Endothelial cell of umbilical vein (primary cell): ENCODE measurements around the gene GTPBP10. TPM values are rescaled to one million over a fixed set of nuclear protein-coding genes. Genes with fewer than 3 reads are reported as not detected.
A peak's percentile ranks its signal among the peaks of the same experiment; 100 is the strongest.

ENCODE experiments used
- BruUV-seq: library from RNA; stranded (reverse); fragments of 400-500 nt; replicated peaks from 2 replicates; lab custom pipeline; 2021; lab: Mats Ljungman, UMichigan
- CTCF ChIA-PET: fragments of 300-600, 350-600 bp; sonication (Branson Sonifier 250); formaldehyde crosslinking; loops from one replicate; lab custom pipeline; 2021; ENCODE audit warnings: antibody characterized with exemption, inconsistent platforms; lab: Charles Lee
- POLR2A ChIA-PET: fragments of 300-600, 350-600 bp; sonication (Branson Sonifier 250); formaldehyde crosslinking; loops from one replicate; lab custom pipeline; 2021; ENCODE audit warnings: antibody characterized with exemption, inconsistent platforms; lab: Charles Lee
- DNase-seq: peaks from one replicate; pipeline ENCODE4 v3.0.0-alpha.2; 2011; ENCODE audit warnings: low read depth, low spot score
- FAIRE-seq: peaks from 2 replicates; lab custom pipeline; 2011; peaks lifted over from hg19 to GRCh38; lab: Jason Lieb, UNC
- H2AFZ ChIP-seq: 2 replicates; pipeline ENCODE4 v1.6.0; 2012; ENCODE audit warnings: low read depth, low read length, control low read depth, inconsistent platforms
- H3K27ac ChIP-seq: 2 replicates; pipeline ENCODE4 v1.5.1; 2011; ENCODE audit warnings: low read depth, mild to moderate bottlenecking, control low read depth, low read length, moderate library complexity; ENCODE audit not compliant: insufficient read depth
- H3K27me3 ChIP-seq, 2 experiments: 2 replicates each; pipeline versions ENCODE4 v1.6.0 to v1.6.1; 2011; ENCODE audit warnings: low read length in 2 of 2, mixed read lengths in 1 of 2; ENCODE audit not compliant: control insufficient read depth in 2 of 2, insufficient read depth in 2 of 2
- H3K36me3 ChIP-seq, 2 experiments: 2 replicates in 1 of 2; 3 replicates in 1 of 2; pipeline ENCODE4 v1.5.1; 2011; ENCODE audit warnings: low read length in 2 of 2, mild to moderate bottlenecking in 1 of 2, moderate library complexity in 1 of 2; ENCODE audit not compliant: control insufficient read depth in 2 of 2, insufficient read depth in 2 of 2; ENCODE audit errors: extremely low read depth in 1 of 2
- H3K4me1 ChIP-seq: 3 replicates; pipeline ENCODE4 v1.5.1; 2011; ENCODE audit warnings: mild to moderate bottlenecking, low read length; ENCODE audit not compliant: control insufficient read depth, insufficient read depth; ENCODE audit errors: extremely low read depth
- H3K4me2 ChIP-seq: 2 replicates; pipeline ENCODE4 v1.6.1; 2011; ENCODE audit warnings: low read length, control low read depth, mixed read lengths; ENCODE audit not compliant: insufficient read depth
- H3K4me3 ChIP-seq, 3 experiments: fragments of 200-600 bp in 1 of 3; sonication (generic), shearing (Covaris generic) in 1 of 3; replicated peaks in 1 of 3; 2 replicates each; pipeline ENCODE4 v1.5.1; 2011 to 2016; ENCODE audit warnings: control low read depth in 3 of 3, low read length in 3 of 3, mild to moderate bottlenecking in 2 of 3, inconsistent platforms in 1 of 3, low read depth in 1 of 3, moderate library complexity in 1 of 3; ENCODE audit not compliant: insufficient read depth in 1 of 3
- H3K79me2 ChIP-seq: 2 replicates; pipeline ENCODE4 v1.6.0; 2012; ENCODE audit warnings: low read length, inconsistent platforms; ENCODE audit not compliant: control insufficient read depth, insufficient read depth
- H3K9ac ChIP-seq: replicated peaks from 2 replicates; pipeline ENCODE3; 2011; ENCODE audit warnings: low read length, control low read depth; ENCODE audit not compliant: insufficient read depth; ENCODE audit errors: extremely low read depth
- H3K9me1 ChIP-seq: replicated peaks from 3 replicates; pipeline ENCODE4 v1.6.0; 2011; ENCODE audit warnings: mild to moderate bottlenecking, low read length; ENCODE audit not compliant: control insufficient read depth, insufficient read depth; ENCODE audit errors: extremely low read depth
- H3K9me3 ChIP-seq: replicated peaks from 2 replicates; pipeline ENCODE4 v1.5.1; 2012; ENCODE audit warnings: low read length, inconsistent platforms; ENCODE audit not compliant: control insufficient read depth, insufficient read depth
- H4K20me1 ChIP-seq: replicated peaks from 2 replicates; pipeline ENCODE3; 2011; ENCODE audit warnings: mild to moderate bottlenecking, low read length; ENCODE audit not compliant: control insufficient read depth, insufficient read depth; ENCODE audit errors: extremely low read depth
- CTCF ChIP-seq, 2 donors: IDR thresholded peaks; 1 replicate in 1 of 2; 2 replicates in 1 of 2; pipeline ENCODE4 v1.5.1; 2011; ENCODE audit warnings: low read length in 2 of 2, mild to moderate bottlenecking in 2 of 2, moderate library complexity in 2 of 2, control low read depth in 1 of 2, inconsistent platforms in 1 of 2, low read depth in 1 of 2; ENCODE audit not compliant: insufficient read depth in 1 of 2; ENCODE audit errors: extremely low read depth in 1 of 2
- EZH2 ChIP-seq: IDR thresholded peaks from 2 replicates; pipeline ENCODE4 v1.6.1; 2012; ENCODE audit warnings: borderline replicate concordance, low read depth, mild to moderate bottlenecking, moderate library complexity, low read length, inconsistent platforms; ENCODE audit not compliant: severe bottlenecking
- FOS ChIP-seq: IDR thresholded peaks from 2 replicates; pipeline ENCODE4 v1.6.1; 2011; ENCODE audit warnings: mild to moderate bottlenecking, low read length, moderate library complexity, borderline replicate concordance; ENCODE audit not compliant: insufficient read depth
- GATA2 ChIP-seq: IDR thresholded peaks from 2 replicates; pipeline ENCODE4 v1.7.0; 2011; ENCODE audit warnings: low read depth, mild to moderate bottlenecking, moderate library complexity, mixed read lengths, low read length; ENCODE audit not compliant: insufficient read length, insufficient read depth
- JUN ChIP-seq: IDR thresholded peaks from 2 replicates; pipeline ENCODE4 v1.6.1; 2011; ENCODE audit warnings: borderline replicate concordance, low read depth; ENCODE audit not compliant: insufficient read length, insufficient read depth
- MAX ChIP-seq: IDR thresholded peaks from 2 replicates; pipeline ENCODE4 v1.6.1; 2011; ENCODE audit not compliant: insufficient read depth, insufficient read length
- MYC ChIP-seq: IDR thresholded peaks from one replicate; pipeline ENCODE4 v1.6.1; 2011; ENCODE audit warnings: mild to moderate bottlenecking, low read depth, low read length
- POLR2A ChIP-seq: IDR thresholded peaks from 2 replicates; pipeline ENCODE4 v1.6.1; 2012; ENCODE audit warnings: low read depth, mild to moderate bottlenecking, control low read depth, low read length
- POLR2AphosphoS5 ChIP-seq: IDR thresholded peaks from 2 replicates; pipeline ENCODE4 v1.6.1; 2012; ENCODE audit warnings: low read depth, mild to moderate bottlenecking, control low read depth, low read length, moderate library complexity; ENCODE audit not compliant: insufficient read depth
- dilution Hi-C: fragments of 300-500 bp; cut with MboI; formaldehyde crosslinking; loops from one replicate; pipeline ENCODE4 v1.15.0; 2019; ENCODE audit warnings: low sequenced_read_pairs; ENCODE audit not compliant: extremely low pct_ligation_motif_present
- intact Hi-C: fragments of 100-400 bp; cut with micrococcal nuclease; formaldehyde crosslinking; loops from one replicate; pipeline ENCODE4 v1.10.0; 2022
- polyA plus RNA-seq, 4 experiments: library from polyadenylated mRNA; depleted of rRNA in 3 of 4; stranded (reverse) in 3 of 4; unstranded in 1 of 4; fragments of >200 nt; gene quantifications; 2 replicates each; pipeline versions ENCODE4 v1.2.1 to v1.2.3, GENCODE V29; 2011 to 2012; ENCODE audit warnings: missing spikeins in 1 of 4
- total RNA-seq: library from RNA; stranded (reverse); gene quantifications from 2 replicates; pipeline ENCODE4 v1.2.3, GENCODE V29; 2021

Gene GTPBP10
- total and polyA plus RNA-seq, 2 donors (not counting 3 experiments of a cell fraction or from before 2014, with no cell fraction given): 3.5 to 16.7 TPM

- Histone ChIP-seq H3K79me2 (peaks cover 17% of the 10 kb centered on the region), H2AFZ (peak overlapping the region; percentile 98), H3K9ac (no peak overlapping the region), H4K20me1 (no peaks in the 10 kb centered on the region), H3K27me3 (no peaks in the 10 kb centered on the region), H3K4me3 (no peak overlapping the region), H3K4me1 (peaks cover 12% of the 10 kb centered on the region), H3K27ac (no peak overlapping the region), H3K4me2 (no peak overlapping the region), H3K9me3 (no peaks in the 10 kb centered on the region), H3K9me1 (no peaks in the 10 kb centered on the region), H3K36me3 (no peaks in the 10 kb centered on the region)
- intact Hi-C loops: loop anchor here (1.0 to 10.0 kb wide), 2 partner anchors 82 to 1530 kb away; no protein-coding TSS in a partner anchor
- ChIA-PET CTCF (interaction anchor here (1.2 to 2.0 kb wide), 10 partner anchors 32 to 133 kb away, joined by 3 to 19 read pairs (median 8); partner anchors contain the start of genes CLDN12 and STEAP2), POLR2A (no interaction called here)
- dilution Hi-C loops: no loop called here
- no peak for TF ChIP-seq POLR2A
- no peak for TF ChIP-seq CTCF (IDR thresholded peaks at IDR 0.05; ENCODE audit: extremely low read depth in 1 of 2, insufficient read depth in 1 of 2, low read depth in 1 of 2, low read length in 2 of 2)
- TF ChIP-seq FOS: no peak
- no peak for TF ChIP-seq MAX
- TF ChIP-seq POLR2AphosphoS5: no peak
- TF ChIP-seq GATA2: no peak
- no peak for TF ChIP-seq EZH2
- no peak for TF ChIP-seq MYC
- TF ChIP-seq JUN: no peak
- DNase-seq (no peak), FAIRE-seq (no peak)
- BruUV-seq: no TSS peak
Observed at GRCh38 chr7:90345016-90345415, 1.5 kb upstream of the GTPBP10 start.
